ENCODE measurements around the gene SPDEF. TPM values are rescaled to one million over a fixed set of nuclear protein-coding genes. Genes with fewer than 3 reads are reported as not detected.

The SPDEF gene
- total RNA-seq, 2 experiments from 2014 or later, result not detected

- H3K4me3 Mint-ChIP-seq, result no peak overlapping the region
- ChIA-PET CTCF (interaction anchor here (4.4 kb wide), 1 partner anchor 83 kb away, joined by 32 read pairs; no protein-coding TSS in a partner anchor), POLR2A (interaction anchor here (1.1 kb wide), 1 partner anchor 364 kb away, joined by 3 read pairs; the partner anchor contains the start of gene ANKS1A)
- H3K4me1 Mint-ChIP-seq, result peaks cover 10% of the 10 kb centered on the region
- no peak for DNase-seq
- H3K36me3 Mint-ChIP-seq (ENCODE audit: low read depth), result no peaks in the 10 kb centered on the region
- no peak overlapping the region for H3K27ac Mint-ChIP-seq
- H3K27me3 Mint-ChIP-seq, result peaks cover 5% of the 10 kb centered on the region
- no peaks in the 10 kb centered on the region for H3K9me3 Mint-ChIP-seq
Measured at GRCh38 chr6:34525431-34526175, 30.5 kb downstream of the SPDEF start.

- POLR2A ChIA-PET, result no interaction called here
- CTCF ChIA-PET, result no interaction called here
- Mint-ChIP-seq H3K36me3 (ENCODE audit: low read depth) (no peaks in the 10 kb centered on the region), H3K9me3 (no peaks in the 10 kb centered on the region), H3K27ac (no peak overlapping the region), H3K4me3 (no peak overlapping the region), H3K27me3 (peaks cover 5% of the 10 kb centered on the region), H3K4me1 (peaks cover 10% of the 10 kb centered on the region)
- DNase-seq, result no peak
Measured at GRCh38 chr6:34524971-34525370, 31.2 kb downstream of the SPDEF start.

DNA sequence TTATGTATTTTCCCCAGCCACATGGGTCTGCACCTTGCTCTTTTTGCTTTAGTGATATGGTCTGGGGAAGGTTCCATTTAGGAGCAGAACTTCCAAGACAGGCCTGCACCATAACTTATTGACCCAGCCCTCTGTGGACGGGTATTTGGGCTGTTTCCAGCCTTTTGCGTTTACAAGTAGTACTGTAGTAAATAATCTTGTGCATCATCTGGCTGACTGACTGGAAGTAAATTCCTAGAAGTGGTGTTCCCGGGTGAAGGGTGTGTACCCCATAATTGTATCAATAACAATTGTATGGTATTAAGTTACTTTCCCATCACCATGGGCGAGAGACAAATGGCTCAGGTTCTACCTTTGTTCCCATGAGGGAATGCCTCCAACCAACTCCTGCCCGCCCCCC, 31.6 kb downstream of the SPDEF start:
- ChIA-PET POLR2A (no interaction called here), CTCF (no interaction called here)
- DNase-seq, result no peak
- Mint-ChIP-seq H3K27me3 (peaks cover 5% of the 10 kb centered on the region), H3K4me1 (peaks cover 10% of the 10 kb centered on the region), H3K27ac (no peak overlapping the region), H3K36me3 (ENCODE audit: low read depth) (no peaks in the 10 kb centered on the region), H3K4me3 (no peak overlapping the region), H3K9me3 (no peaks in the 10 kb centered on the region)

GRCh38 chr6:34523441-34524206, 32.5 kb downstream of the SPDEF start:
- no peak overlapping the region for H3K27ac Mint-ChIP-seq
- H3K27me3 Mint-ChIP-seq, result peaks cover 2% of the 10 kb centered on the region
- H3K4me3 Mint-ChIP-seq, result no peak overlapping the region
- CTCF ChIA-PET, result no interaction called here
- H3K9me3 Mint-ChIP-seq, result no peaks in the 10 kb centered on the region
- no peaks in the 10 kb centered on the region for H3K36me3 Mint-ChIP-seq (ENCODE audit: low read depth)
- peaks cover 10% of the 10 kb centered on the region for H3K4me1 Mint-ChIP-seq
- POLR2A ChIA-PET, result no interaction called here
- no peak for DNase-seq

DNA sequence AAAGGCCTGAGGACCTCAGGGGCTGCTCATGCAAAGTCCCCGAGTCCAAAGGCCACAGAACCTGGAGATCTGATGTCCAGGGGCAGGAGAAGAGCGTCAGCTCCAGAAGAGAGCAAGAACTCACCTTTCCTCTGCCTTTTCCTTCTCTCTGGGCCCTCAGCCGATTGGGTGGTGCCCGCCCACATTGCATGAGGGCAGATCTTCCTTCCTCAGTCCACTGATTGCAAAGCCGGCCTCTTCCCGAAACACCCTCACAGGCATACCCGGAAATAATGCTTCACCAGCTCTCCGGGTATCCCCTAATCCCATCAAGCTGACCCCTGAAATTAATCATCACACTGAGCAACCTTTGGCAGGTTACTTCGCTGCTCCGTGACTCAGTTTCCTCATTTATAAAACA, 33.4 kb downstream of the SPDEF start:
- no peaks in the 10 kb centered on the region for H3K9me3 Mint-ChIP-seq
- CTCF ChIA-PET, result interaction anchor here (0.9 kb wide), 1 partner anchor 63 kb away, joined by 3 read pairs; no protein-coding TSS in a partner anchor
- H3K4me3 Mint-ChIP-seq, result no peak overlapping the region

DNA sequence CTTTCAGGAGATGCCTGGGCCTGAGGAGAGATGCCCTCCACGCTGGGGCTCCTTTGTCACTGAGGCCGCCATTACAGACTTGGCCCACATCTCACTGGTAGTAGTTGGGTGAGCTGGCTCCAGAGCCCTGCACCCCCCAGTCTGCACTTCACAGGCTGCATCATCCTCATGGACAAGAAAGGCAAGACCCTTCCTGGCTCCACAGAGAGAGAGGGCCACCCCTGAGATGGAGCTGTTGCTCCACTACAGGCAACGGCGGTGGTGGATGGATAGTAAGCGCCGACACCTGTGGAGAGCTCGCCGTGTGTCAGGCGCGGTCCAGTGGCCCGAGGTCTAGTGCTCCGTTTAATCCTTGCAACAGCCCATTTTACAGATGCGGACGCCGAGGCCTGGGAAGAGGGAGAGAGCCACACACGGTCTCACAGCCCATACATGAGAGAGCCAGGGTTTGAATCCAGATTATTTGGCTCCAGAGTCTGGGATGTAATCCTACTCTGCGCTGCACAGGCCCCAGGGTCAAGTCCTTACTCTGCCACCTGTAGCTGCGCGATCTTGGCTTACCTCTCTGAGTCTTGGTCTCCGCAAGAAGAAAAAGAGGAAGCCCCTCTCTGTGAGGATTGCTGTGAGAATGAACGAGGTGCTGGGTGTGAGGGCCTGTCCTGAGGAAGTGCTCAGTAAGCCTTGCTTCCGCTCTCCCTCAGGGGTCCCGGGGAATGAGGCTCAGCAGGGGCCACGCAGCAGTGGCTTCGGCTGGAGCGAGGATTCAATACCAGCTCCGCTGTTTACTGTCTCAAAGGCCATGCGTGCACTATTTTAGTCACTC, 34.5 kb downstream of the SPDEF start:
- no peaks in the 10 kb centered on the region for H3K27me3 Mint-ChIP-seq
- H3K9me3 Mint-ChIP-seq, result no peaks in the 10 kb centered on the region
- ChIA-PET CTCF (interaction anchor here (1.0 kb wide), 1 partner anchor 87 kb away, joined by 3 read pairs; no protein-coding TSS in a partner anchor), POLR2A (no interaction called here)
- DNase-seq, result no peak
- H3K36me3 Mint-ChIP-seq (ENCODE audit: low read depth), result no peaks in the 10 kb centered on the region
- peaks cover 2% of the 10 kb centered on the region for H3K4me1 Mint-ChIP-seq
- H3K27ac Mint-ChIP-seq, result no peak overlapping the region
- no peak overlapping the region for H3K4me3 Mint-ChIP-seq

More for the DNA sequence above, 33.4 kb downstream of the SPDEF start:
- H3K36me3 Mint-ChIP-seq (ENCODE audit: low read depth), result no peaks in the 10 kb centered on the region
- H3K4me1 Mint-ChIP-seq, result peaks cover 9% of the 10 kb centered on the region
- no peaks in the 10 kb centered on the region for H3K27me3 Mint-ChIP-seq
- H3K27ac Mint-ChIP-seq, result no peak overlapping the region
- no peak for DNase-seq
- POLR2A ChIA-PET, result no interaction called here

GRCh38 chr6:34520645-34521462, 35.3 kb downstream of the SPDEF start:
- no peaks in the 10 kb centered on the region for H3K36me3 Mint-ChIP-seq (ENCODE audit: low read depth)
- DNase-seq, result no peak
- CTCF ChIA-PET, result interaction anchor here (1.0 kb wide), 1 partner anchor 88 kb away, joined by 3 read pairs; no protein-coding TSS in a partner anchor
- no peaks in the 10 kb centered on the region for H3K9me3 Mint-ChIP-seq
- H3K27ac Mint-ChIP-seq, result no peak overlapping the region
- POLR2A ChIA-PET, result no interaction called here
- H3K27me3 Mint-ChIP-seq, result no peaks in the 10 kb centered on the region
- H3K4me3 Mint-ChIP-seq, result no peak overlapping the region
- H3K4me1 Mint-ChIP-seq, result peaks cover 2% of the 10 kb centered on the region

DNA sequence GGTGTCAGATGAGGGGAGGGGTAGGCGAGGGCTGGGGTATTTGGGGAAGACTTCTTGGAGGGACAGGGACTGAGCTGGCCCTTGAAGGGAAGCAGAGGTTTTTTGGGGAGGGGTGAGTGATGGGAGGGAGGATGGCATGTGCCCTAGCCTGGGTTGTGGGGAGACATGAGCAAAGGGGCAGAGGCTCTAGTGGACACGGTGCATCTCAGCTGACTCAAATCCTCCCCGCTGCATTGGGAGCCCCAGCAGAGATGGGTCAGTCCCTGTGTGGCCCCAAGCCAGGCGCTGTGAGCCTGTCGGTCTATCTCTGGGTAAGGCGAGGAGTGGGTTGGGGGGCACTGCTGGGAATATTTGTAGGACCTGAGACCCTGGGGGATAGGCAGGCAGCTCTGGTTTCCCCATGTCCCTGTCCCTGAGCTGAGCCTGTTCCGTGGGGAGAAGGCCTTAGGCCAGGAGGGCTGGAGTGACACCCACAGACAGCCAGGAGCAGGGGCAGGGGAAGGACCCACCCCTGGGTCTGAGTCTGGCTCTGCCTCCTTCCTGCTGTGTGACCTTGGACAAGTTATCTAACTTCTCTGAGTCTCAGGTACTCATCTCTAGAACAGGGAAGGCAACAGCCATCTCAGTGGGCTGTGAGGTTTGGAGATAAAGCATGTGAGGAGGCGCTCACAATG, 36.0 kb downstream of the SPDEF start:
- H3K27ac Mint-ChIP-seq, result no peak overlapping the region
- DNase-seq, result no peak
- H3K27me3 Mint-ChIP-seq, result no peaks in the 10 kb centered on the region
- ChIA-PET POLR2A (no interaction called here), CTCF (interaction anchor here (1.2 kb wide), 1 partner anchor 89 kb away, joined by 3 read pairs; no protein-coding TSS in a partner anchor)
- H3K4me3 Mint-ChIP-seq, result no peak overlapping the region
- no peaks in the 10 kb centered on the region for H3K9me3 Mint-ChIP-seq
- no peaks in the 10 kb centered on the region for H3K36me3 Mint-ChIP-seq (ENCODE audit: low read depth)
- H3K4me1 Mint-ChIP-seq, result peaks cover 2% of the 10 kb centered on the region

DNA sequence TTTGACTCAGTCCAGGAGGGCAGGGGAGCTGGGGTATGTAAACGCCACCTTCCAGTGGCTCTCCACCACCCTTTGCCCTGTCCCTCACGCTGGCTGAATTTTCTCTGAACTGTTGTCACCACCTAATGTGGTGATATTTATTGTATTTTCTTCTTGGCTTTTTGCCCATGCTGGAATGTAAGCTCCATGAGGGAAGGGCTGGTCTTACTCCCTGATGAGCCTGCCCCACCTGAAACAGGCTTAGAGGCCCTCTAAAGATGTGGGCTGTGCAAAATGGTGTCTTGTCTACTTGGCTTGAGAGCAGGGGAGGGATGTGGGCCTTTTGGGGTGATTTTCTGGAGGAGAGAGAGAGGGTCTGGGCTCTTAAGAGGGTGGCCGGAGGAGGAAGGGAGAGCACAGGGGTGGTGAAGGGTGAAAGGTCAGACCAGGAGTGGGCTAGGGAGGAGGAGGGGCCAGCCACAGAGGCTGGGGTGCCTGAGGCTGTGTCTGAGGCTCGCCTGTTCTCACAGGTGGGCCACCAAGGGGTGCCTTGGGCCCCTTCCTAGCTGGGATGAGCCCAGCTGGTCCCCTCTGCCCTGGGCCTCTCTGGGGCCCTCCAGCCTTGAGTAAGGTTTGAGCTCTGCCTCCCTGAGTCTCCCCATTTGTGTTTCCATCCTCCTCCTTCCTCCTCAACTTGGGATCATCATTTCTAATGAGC, 37.3 kb downstream of the SPDEF start:
- H3K27me3 Mint-ChIP-seq, result peaks cover 4% of the 10 kb centered on the region
- H3K36me3 Mint-ChIP-seq (ENCODE audit: low read depth), result no peaks in the 10 kb centered on the region
- H3K27ac Mint-ChIP-seq, result no peak overlapping the region
- no peak overlapping the region for H3K4me3 Mint-ChIP-seq
- CTCF ChIA-PET, result interaction anchor here (0.6 to 1.5 kb wide), 3 partner anchors 51 to 91 kb away, joined by 3 to 5 read pairs (median 5); no protein-coding TSS in a partner anchor
- no peak for DNase-seq
- no peaks in the 10 kb centered on the region for H3K9me3 Mint-ChIP-seq
- H3K4me1 Mint-ChIP-seq, result peaks cover 2% of the 10 kb centered on the region
- POLR2A ChIA-PET, result no interaction called here

GRCh38 chr6:34517966-34518365, 38.2 kb downstream of the SPDEF start:
- H3K27ac Mint-ChIP-seq, result no peak overlapping the region
- no peaks in the 10 kb centered on the region for H3K4me1 Mint-ChIP-seq
- H3K4me3 Mint-ChIP-seq, result no peak overlapping the region
- DNase-seq, result no peak
- H3K9me3 Mint-ChIP-seq, result no peaks in the 10 kb centered on the region
- ChIA-PET POLR2A (no interaction called here), CTCF (interaction anchor here (1.5 kb wide), 1 partner anchor 58 kb away, joined by 5 read pairs; no protein-coding TSS in a partner anchor)
- H3K36me3 Mint-ChIP-seq (ENCODE audit: low read depth), result no peaks in the 10 kb centered on the region
- peaks cover 6% of the 10 kb centered on the region for H3K27me3 Mint-ChIP-seq

DNA sequence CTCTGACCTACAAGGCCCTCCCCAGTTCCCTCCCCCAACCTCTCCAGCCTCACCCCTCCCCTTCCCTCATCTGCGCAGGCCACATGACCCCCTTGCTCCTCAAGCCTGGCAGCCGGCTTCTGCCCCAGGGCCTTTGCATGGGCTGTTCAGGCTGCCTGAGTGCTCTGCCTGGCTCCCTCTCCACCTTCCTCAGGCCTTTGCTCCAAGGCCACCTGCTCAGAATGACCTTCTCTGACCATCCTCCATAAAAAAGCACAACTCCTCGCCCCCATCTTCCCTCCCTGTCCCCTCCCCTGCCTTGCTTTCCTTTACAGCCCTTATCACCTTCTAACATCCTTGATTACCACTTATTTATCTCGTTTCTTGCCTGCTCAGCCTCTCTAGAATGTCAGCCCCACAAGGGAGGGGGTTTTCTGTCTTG, 38.7 kb downstream of the SPDEF start:
- H3K27ac Mint-ChIP-seq, result no peak overlapping the region
- H3K27me3 Mint-ChIP-seq, result peaks cover 6% of the 10 kb centered on the region
- CTCF ChIA-PET, result no interaction called here
- H3K36me3 Mint-ChIP-seq (ENCODE audit: low read depth), result no peaks in the 10 kb centered on the region
- no peaks in the 10 kb centered on the region for H3K9me3 Mint-ChIP-seq
- H3K4me1 Mint-ChIP-seq, result no peaks in the 10 kb centered on the region
- POLR2A ChIA-PET, result no interaction called here
- no peak for DNase-seq
- H3K4me3 Mint-ChIP-seq, result no peak overlapping the region
